GM10248 (cell line): Measurements from ENCODE around the gene LSAMP.

ENCODE experiments used
- CTCF ChIA-PET: fragments of 300-600 bp; sonication (Branson Sonifier 250); formaldehyde crosslinking; extraction: SDS; loops from one replicate; lab custom pipeline; 2021; ENCODE audit warnings: antibody characterized with exemption; lab: Yijun Ruan, JAX
- POLR2A ChIA-PET: fragments of 350-650 bp; sonication (Branson Sonifier 250); formaldehyde crosslinking; extraction: SDS; loops from one replicate; lab custom pipeline; 2020; ENCODE audit warnings: antibody characterized with exemption; lab: Yijun Ruan, JAX
- DNase-seq: peaks from one replicate; pipeline ENCODE4 v3.0.0; 2012; ENCODE audit errors: extremely low spot score
- TF ChIP-seq, protein P1 (sequence below): IDR thresholded peaks from 2 replicates; pipeline ENCODE4 v1.5.1; 2012; ENCODE audit warnings: mild to moderate bottlenecking, low read depth; ENCODE audit errors: extremely low read depth, missing control alignments, control extremely low read depth

LSAMP gene

DNA sequence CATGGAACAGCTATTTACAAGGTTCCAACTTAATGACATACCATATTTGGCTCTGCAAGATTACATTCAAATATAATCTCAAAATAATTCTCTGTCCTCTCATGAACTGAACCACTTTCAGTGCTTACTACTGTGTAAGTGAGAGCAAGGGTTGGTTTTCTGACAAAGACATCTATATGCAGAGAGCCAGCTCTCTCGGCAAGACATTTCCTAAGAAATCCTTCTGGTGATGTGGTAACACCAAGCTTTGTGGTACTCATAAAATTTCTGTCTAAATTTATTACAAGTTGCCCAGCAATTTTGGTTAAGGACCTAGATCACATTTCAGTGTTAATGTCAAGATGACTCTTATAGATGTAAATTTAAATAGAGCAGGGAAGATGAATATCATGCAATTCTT is 637.0 kb downstream of the LSAMP start:
- TF ChIP-seq, protein P1, sequence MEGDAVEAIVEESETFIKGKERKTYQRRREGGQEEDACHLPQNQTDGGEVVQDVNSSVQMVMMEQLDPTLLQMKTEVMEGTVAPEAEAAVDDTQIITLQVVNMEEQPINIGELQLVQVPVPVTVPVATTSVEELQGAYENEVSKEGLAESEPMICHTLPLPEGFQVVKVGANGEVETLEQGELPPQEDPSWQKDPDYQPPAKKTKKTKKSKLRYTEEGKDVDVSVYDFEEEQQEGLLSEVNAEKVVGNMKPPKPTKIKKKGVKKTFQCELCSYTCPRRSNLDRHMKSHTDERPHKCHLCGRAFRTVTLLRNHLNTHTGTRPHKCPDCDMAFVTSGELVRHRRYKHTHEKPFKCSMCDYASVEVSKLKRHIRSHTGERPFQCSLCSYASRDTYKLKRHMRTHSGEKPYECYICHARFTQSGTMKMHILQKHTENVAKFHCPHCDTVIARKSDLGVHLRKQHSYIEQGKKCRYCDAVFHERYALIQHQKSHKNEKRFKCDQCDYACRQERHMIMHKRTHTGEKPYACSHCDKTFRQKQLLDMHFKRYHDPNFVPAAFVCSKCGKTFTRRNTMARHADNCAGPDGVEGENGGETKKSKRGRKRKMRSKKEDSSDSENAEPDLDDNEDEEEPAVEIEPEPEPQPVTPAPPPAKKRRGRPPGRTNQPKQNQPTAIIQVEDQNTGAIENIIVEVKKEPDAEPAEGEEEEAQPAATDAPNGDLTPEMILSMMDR: no peak
- no peak for DNase-seq
- CTCF ChIA-PET: interaction anchor here (0.7 to 1.0 kb wide), 4 partner anchors 12 to 30 kb away, joined by 3 to 6 read pairs (median 3); no protein-coding TSS in a partner anchor
- POLR2A ChIA-PET: no interaction called here

DNA sequence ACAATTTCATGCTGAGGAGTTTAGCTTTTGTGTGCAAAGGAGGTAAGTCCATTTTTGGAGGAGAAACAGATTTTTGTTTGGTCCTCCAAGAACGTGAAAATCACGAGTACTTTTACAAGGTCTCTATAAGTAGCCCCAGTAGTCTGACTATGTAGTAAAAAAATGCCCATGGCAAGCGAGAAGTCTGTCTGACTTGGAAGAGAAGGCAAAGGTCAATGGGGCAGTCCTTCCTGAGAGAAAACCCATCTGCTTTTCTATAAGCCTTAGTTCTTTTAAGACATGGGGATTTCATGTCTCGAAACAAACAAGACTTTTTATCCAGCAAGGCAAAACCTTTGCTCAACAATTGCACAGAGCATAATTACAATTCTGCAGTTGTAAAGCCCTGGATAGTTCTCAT is 638.8 kb downstream of the LSAMP start:
- CTCF ChIA-PET: interaction anchor here (1.4 kb wide), 1 partner anchor 9 kb away, joined by 4 read pairs; no protein-coding TSS in a partner anchor
- DNase-seq: no peak
- TF ChIP-seq, protein P1: no peak
- POLR2A ChIA-PET: no interaction called here

DNA sequence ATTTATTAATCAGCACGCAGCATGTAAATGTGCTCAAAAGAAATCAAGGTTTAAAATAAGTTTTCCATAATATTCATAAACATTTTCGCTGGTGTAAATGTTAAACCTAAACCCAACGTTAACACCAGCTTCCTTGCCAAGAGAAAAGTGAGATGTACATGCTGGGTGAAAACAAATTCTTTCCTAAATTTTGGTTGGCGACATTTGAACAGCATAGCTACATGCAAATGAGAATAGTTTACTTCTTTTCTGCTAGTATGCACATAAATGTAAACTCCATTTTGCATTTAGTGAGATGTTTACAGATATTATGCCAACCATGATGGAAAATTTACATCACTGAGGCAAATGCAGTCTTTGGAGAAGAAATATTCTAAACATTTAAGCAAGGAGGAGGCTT is 639.8 kb downstream of the LSAMP start:
- CTCF ChIA-PET: interaction anchor here (1.4 to 1.7 kb wide), 2 partner anchors 8 to 10 kb away, joined by 3 to 4 read pairs; no protein-coding TSS in a partner anchor
- POLR2A ChIA-PET: no interaction called here
- TF ChIP-seq, protein P1: no peak

DNA sequence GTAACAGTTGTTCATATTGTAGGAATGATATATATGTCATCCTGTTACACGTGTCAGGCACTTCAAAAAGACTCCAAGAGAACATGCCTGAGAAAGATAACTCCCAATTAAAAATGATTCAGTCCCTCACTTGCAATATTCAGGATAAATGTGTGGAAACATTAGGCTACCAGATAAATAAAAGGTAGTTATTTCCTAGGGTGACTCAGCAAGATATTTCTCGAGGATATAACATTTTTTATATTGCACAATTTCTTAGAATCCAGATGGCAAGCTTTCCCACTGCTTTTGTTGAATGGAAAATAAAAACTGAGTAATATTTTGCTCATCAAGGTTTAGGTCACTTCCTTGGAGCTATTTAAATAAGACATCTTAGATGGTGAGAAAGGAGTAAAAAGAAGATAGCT is 640.6 kb downstream of the LSAMP start:
- no peak for DNase-seq
- POLR2A ChIA-PET: no interaction called here
- TF ChIP-seq, protein P1: no peak
- CTCF ChIA-PET: interaction anchor here (1.1 to 2.3 kb wide), 3 partner anchors 9 to 20 kb away, joined by 3 to 13 read pairs (median 4); no protein-coding TSS in a partner anchor

More for the DNA sequence above, 639.8 kb downstream of the LSAMP start:
- no peak for DNase-seq

DNA sequence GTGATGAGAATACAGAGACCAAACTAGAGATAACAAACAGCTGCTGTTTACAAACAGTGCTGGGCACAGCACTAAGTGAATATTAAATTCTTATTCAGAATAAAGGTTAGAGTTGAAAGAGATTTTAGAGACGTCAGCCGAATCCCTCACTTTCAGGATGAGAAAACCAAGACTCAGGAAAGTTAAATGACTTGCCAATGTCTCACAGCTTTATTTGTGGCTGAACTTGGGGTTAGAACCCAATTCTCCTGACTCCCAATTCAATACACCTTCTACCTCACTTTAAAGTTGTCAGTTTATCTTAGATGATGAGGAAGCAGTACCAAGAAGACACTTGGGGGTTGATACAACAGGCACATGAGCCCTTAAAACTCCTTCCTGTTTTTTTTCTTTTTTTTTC is 641.1 kb downstream of the LSAMP start:
- TF ChIP-seq, protein P1: no peak
- POLR2A ChIA-PET: no interaction called here
- no peak for DNase-seq
- CTCF ChIA-PET: interaction anchor here (0.6 to 2.3 kb wide), 4 partner anchors 10 to 177 kb away, joined by 3 to 13 read pairs (median 4); no protein-coding TSS in a partner anchor

DNA sequence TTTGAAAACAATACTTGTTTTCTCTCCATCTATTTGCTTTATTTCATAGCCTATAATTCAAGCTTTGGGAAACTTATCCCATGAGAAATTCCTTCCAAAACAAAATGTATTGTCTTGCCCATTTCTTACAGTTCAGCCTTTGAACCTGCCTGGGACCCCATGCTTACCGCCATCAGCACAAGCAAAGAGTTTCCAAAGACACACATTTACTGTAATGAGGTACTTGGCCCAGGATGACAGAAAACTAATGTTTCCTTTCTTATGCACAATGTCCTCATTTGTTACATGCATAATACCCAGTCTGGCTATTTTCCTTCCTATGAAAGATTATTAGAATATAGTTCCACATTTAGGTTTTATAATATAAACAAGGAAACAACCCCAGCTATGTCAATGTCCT is 641.6 kb downstream of the LSAMP start:
- no peak for DNase-seq
- TF ChIP-seq, protein P1: no peak
- CTCF ChIA-PET: interaction anchor here (0.6 to 2.3 kb wide), 4 partner anchors 10 to 177 kb away, joined by 3 to 13 read pairs (median 4); no protein-coding TSS in a partner anchor
- POLR2A ChIA-PET: no interaction called here
